ENCODE measurements around the gene LINS1.

The LINS1 gene

GRCh38 chr15:100631831-100632230 is 29.8 kb upstream of the LINS1 start:
- Histone ChIP-seq H3K79me2 (ENCODE audit: control insufficient read depth, insufficient read depth, low read length, unreplicated experiment) (peaks cover 15% of the 10 kb centered on the region), H3K27me3 (ENCODE audit: insufficient read depth, low read length) (no peaks in the 10 kb centered on the region), H3K27ac (ENCODE audit: low read depth, low read length) (no peak overlapping the region), H3K4me3 (ENCODE audit: low read depth, low read length) (no peak overlapping the region), H3K36me3 (ENCODE audit: insufficient read depth, low read length) (peaks cover 6% of the 10 kb centered on the region; the same call in 1 of the 2 replicates), H3K4me1 (ENCODE audit: control insufficient read depth, insufficient read depth, low read length, unreplicated experiment) (peaks cover 7% of the 10 kb centered on the region), H2AFZ (ENCODE audit: low read length, unreplicated experiment) (no peak overlapping the region)

- H2AFZ ChIP-seq (ENCODE audit: low read length, unreplicated experiment) = no peak overlapping the region
- no peak overlapping the region for H3K27ac ChIP-seq (ENCODE audit: low read depth, low read length)
- peaks cover 6% of the 10 kb centered on the region; the same call in 1 of the 2 replicates for H3K36me3 ChIP-seq (ENCODE audit: insufficient read depth, low read length)
- no peak overlapping the region for H3K4me3 ChIP-seq (ENCODE audit: low read depth, low read length)
- peaks cover 7% of the 10 kb centered on the region for H3K4me1 ChIP-seq (ENCODE audit: control insufficient read depth, insufficient read depth, low read length, unreplicated experiment)
- no peaks in the 10 kb centered on the region for H3K27me3 ChIP-seq (ENCODE audit: insufficient read depth, low read length)
- H3K79me2 ChIP-seq (ENCODE audit: control insufficient read depth, insufficient read depth, low read length, unreplicated experiment) = peaks cover 5% of the 10 kb centered on the region
These were observed 26.8 kb upstream of the LINS1 start for GRCh38 chr15:100628746-100629145.

- Histone ChIP-seq H2AFZ (ENCODE audit: low read length, unreplicated experiment) (no peak overlapping the region), H3K4me3 (ENCODE audit: low read depth, low read length) (no peak overlapping the region), H3K27ac (ENCODE audit: low read depth, low read length) (no peak overlapping the region), H3K27me3 (ENCODE audit: insufficient read depth, low read length) (no peaks in the 10 kb centered on the region), H3K36me3 (ENCODE audit: insufficient read depth, low read length) (peaks cover 6% of the 10 kb centered on the region; the same call in 1 of the 2 replicates), H3K4me1 (ENCODE audit: control insufficient read depth, insufficient read depth, low read length, unreplicated experiment) (peaks cover 7% of the 10 kb centered on the region), H3K79me2 (ENCODE audit: control insufficient read depth, insufficient read depth, low read length, unreplicated experiment) (peaks cover 5% of the 10 kb centered on the region)
These were observed 25.9 kb upstream of the LINS1 start for GRCh38 chr15:100627789-100628395.

GRCh38 chr15:100623301-100623700 is 21.3 kb upstream of the LINS1 start:
- Histone ChIP-seq H3K4me1 (ENCODE audit: control insufficient read depth, insufficient read depth, low read length, unreplicated experiment) (peaks cover 5% of the 10 kb centered on the region), H3K79me2 (ENCODE audit: control insufficient read depth, insufficient read depth, low read length, unreplicated experiment) (no peaks in the 10 kb centered on the region), H2AFZ (ENCODE audit: low read length, unreplicated experiment) (no peak overlapping the region), H3K4me3 (ENCODE audit: low read depth, low read length) (no peak overlapping the region), H3K36me3 (ENCODE audit: insufficient read depth, low read length) (0 out of 2 replicates have a peak, but pooled peaks cover 9% of the 10 kb centered on the region), H3K27me3 (ENCODE audit: insufficient read depth, low read length) (no peaks in the 10 kb centered on the region), H3K27ac (ENCODE audit: low read depth, low read length) (no peak overlapping the region)

GRCh38 chr15:100616700-100617099 is 14.7 kb upstream of the LINS1 start:
- H3K79me2 ChIP-seq (ENCODE audit: control insufficient read depth, insufficient read depth, low read length, unreplicated experiment) = no peaks in the 10 kb centered on the region
- peaks cover 23% of the 10 kb centered on the region for H3K36me3 ChIP-seq (ENCODE audit: insufficient read depth, low read length)
- H3K4me3 ChIP-seq (ENCODE audit: low read depth, low read length) = no peak overlapping the region
- H3K27me3 ChIP-seq (ENCODE audit: insufficient read depth, low read length) = no peaks in the 10 kb centered on the region
- H2AFZ ChIP-seq (ENCODE audit: low read length, unreplicated experiment) = no peak overlapping the region
- no peaks in the 10 kb centered on the region for H3K4me1 ChIP-seq (ENCODE audit: control insufficient read depth, insufficient read depth, low read length, unreplicated experiment)
- no peak overlapping the region for H3K27ac ChIP-seq (ENCODE audit: low read depth, low read length)

- H3K4me1 ChIP-seq (ENCODE audit: control insufficient read depth, insufficient read depth, low read length, unreplicated experiment) = no peaks in the 10 kb centered on the region
- H3K27ac ChIP-seq (ENCODE audit: low read depth, low read length) = no peak overlapping the region
- no peak overlapping the region for H3K4me3 ChIP-seq (ENCODE audit: low read depth, low read length)
- H3K36me3 ChIP-seq (ENCODE audit: insufficient read depth, low read length) = peaks cover 17% of the 10 kb centered on the region
- H3K27me3 ChIP-seq (ENCODE audit: insufficient read depth, low read length) = no peaks in the 10 kb centered on the region
- H2AFZ ChIP-seq (ENCODE audit: low read length, unreplicated experiment) = no peak overlapping the region
- H3K79me2 ChIP-seq (ENCODE audit: control insufficient read depth, insufficient read depth, low read length, unreplicated experiment) = no peaks in the 10 kb centered on the region
These were observed 13.8 kb upstream of the LINS1 start for GRCh38 chr15:100615801-100616200.

GRCh38 chr15:100614918-100615317 is 12.9 kb upstream of the LINS1 start:
- no peak overlapping the region for H3K27ac ChIP-seq (ENCODE audit: low read depth, low read length)
- H3K27me3 ChIP-seq (ENCODE audit: insufficient read depth, low read length) = no peaks in the 10 kb centered on the region
- no peak overlapping the region for H3K4me3 ChIP-seq (ENCODE audit: low read depth, low read length)
- H2AFZ ChIP-seq (ENCODE audit: low read length, unreplicated experiment) = no peak overlapping the region
- peaks cover 14% of the 10 kb centered on the region for H3K36me3 ChIP-seq (ENCODE audit: insufficient read depth, low read length)
- H3K4me1 ChIP-seq (ENCODE audit: control insufficient read depth, insufficient read depth, low read length, unreplicated experiment) = no peaks in the 10 kb centered on the region
- no peaks in the 10 kb centered on the region for H3K79me2 ChIP-seq (ENCODE audit: control insufficient read depth, insufficient read depth, low read length, unreplicated experiment)

- Histone ChIP-seq H3K4me1 (ENCODE audit: control insufficient read depth, insufficient read depth, low read length, unreplicated experiment) (no peaks in the 10 kb centered on the region), H3K79me2 (ENCODE audit: control insufficient read depth, insufficient read depth, low read length, unreplicated experiment) (no peaks in the 10 kb centered on the region), H3K4me3 (ENCODE audit: low read depth, low read length) (no peak overlapping the region), H2AFZ (ENCODE audit: low read length, unreplicated experiment) (no peak overlapping the region), H3K27me3 (ENCODE audit: insufficient read depth, low read length) (no peaks in the 10 kb centered on the region), H3K27ac (ENCODE audit: low read depth, low read length) (no peak overlapping the region), H3K36me3 (ENCODE audit: insufficient read depth, low read length) (peaks cover 14% of the 10 kb centered on the region)
These were observed 12.4 kb upstream of the LINS1 start for GRCh38 chr15:100614336-100614735.

- no peaks in the 10 kb centered on the region for H3K79me2 ChIP-seq (ENCODE audit: control insufficient read depth, insufficient read depth, low read length, unreplicated experiment)
- no peaks in the 10 kb centered on the region for H3K27me3 ChIP-seq (ENCODE audit: insufficient read depth, low read length)
- no peaks in the 10 kb centered on the region for H3K4me1 ChIP-seq (ENCODE audit: control insufficient read depth, insufficient read depth, low read length, unreplicated experiment)
- H3K27ac ChIP-seq (ENCODE audit: low read depth, low read length) = no peak overlapping the region
- peaks cover 14% of the 10 kb centered on the region for H3K36me3 ChIP-seq (ENCODE audit: insufficient read depth, low read length)
- H3K4me3 ChIP-seq (ENCODE audit: low read depth, low read length) = no peak overlapping the region
- no peak overlapping the region for H2AFZ ChIP-seq (ENCODE audit: low read length, unreplicated experiment)
These were observed 11.2 kb upstream of the LINS1 start for GRCh38 chr15:100613208-100613607.

GRCh38 chr15:100612539-100612938 is 10.6 kb upstream of the LINS1 start:
- H3K27me3 ChIP-seq (ENCODE audit: insufficient read depth, low read length) = no peaks in the 10 kb centered on the region
- no peak overlapping the region for H2AFZ ChIP-seq (ENCODE audit: low read length, unreplicated experiment)
- no peak overlapping the region for H3K4me3 ChIP-seq (ENCODE audit: low read depth, low read length)
- H3K4me1 ChIP-seq (ENCODE audit: control insufficient read depth, insufficient read depth, low read length, unreplicated experiment) = no peaks in the 10 kb centered on the region
- H3K79me2 ChIP-seq (ENCODE audit: control insufficient read depth, insufficient read depth, low read length, unreplicated experiment) = peaks cover 4% of the 10 kb centered on the region
- H3K36me3 ChIP-seq (ENCODE audit: insufficient read depth, low read length) = peaks cover 14% of the 10 kb centered on the region
- H3K27ac ChIP-seq (ENCODE audit: low read depth, low read length) = no peak overlapping the region

GRCh38 chr15:100602823-100603393 is 924 bp upstream of the LINS1 start:
- Histone ChIP-seq H3K36me3 (ENCODE audit: insufficient read depth, low read length) (no peaks in the 10 kb centered on the region; the same call in 1 of the 2 replicates), H3K4me3 (ENCODE audit: low read depth, low read length) (peak overlapping the region; percentile 98), H3K27me3 (ENCODE audit: insufficient read depth, low read length) (no peaks in the 10 kb centered on the region), H2AFZ (ENCODE audit: low read length, unreplicated experiment) (peak overlapping the region; percentile 32), H3K79me2 (ENCODE audit: control insufficient read depth, insufficient read depth, low read length, unreplicated experiment) (peaks cover 82% of the 10 kb centered on the region), H3K27ac (ENCODE audit: low read depth, low read length) (peak overlapping the region; percentile 5; the same call in 1 of the 2 replicates), H3K4me1 (ENCODE audit: control insufficient read depth, insufficient read depth, low read length, unreplicated experiment) (peaks cover 21% of the 10 kb centered on the region)

Data from ACC112 (cell line).